ENCODE results near the gene POLR2L. TPM values are rescaled to one million over a fixed set of nuclear protein-coding genes. Genes with fewer than 3 reads are reported as not detected.

Gene POLR2L
- total and polyA plus RNA-seq, 2 of the 13 experiments (the other 11 are each of a cell fraction or from before 2014, with no cell fraction given): 104 to 114 TPM

- TF ChIP-seq ARID4A (CRISPR knock-in tag; IDR thresholded peaks at IDR 0.05; ENCODE audit: borderline replicate concordance) (peak; percentile 97), SP2 (CRISPR knock-in tag; IDR thresholded peaks at IDR 0.05) (peak; percentile 72), U2AF2 (IDR thresholded peaks at IDR 0.05; ENCODE audit: low read depth, low read length) (no peak), ZNF615 (CRISPR knock-in tag; IDR thresholded peaks at IDR 0.05; ENCODE audit: borderline replicate concordance) (no peak), ZNF552 (CRISPR knock-in tag; IDR thresholded peaks at IDR 0.05; ENCODE audit: borderline replicate concordance) (peak; percentile 78), KDM1A (CRISPR knock-in tag; IDR thresholded peaks at IDR 0.05) (no peak), NFRKB (IDR thresholded peaks at IDR 0.05) (no peak), E2F1 (CRISPR knock-in tag; IDR thresholded peaks at IDR 0.05) (peak; percentile 88), PAF1 (CRISPR knock-in tag; IDR thresholded peaks at IDR 0.05) (no peak), SNRNP70 (IDR thresholded peaks at IDR 0.05; ENCODE audit: low read depth, low read length) (no peak), KLF12 (CRISPR knock-in tag; IDR thresholded peaks at IDR 0.05; ENCODE audit: borderline replicate concordance) (peak; percentile 87), NFYB (CRISPR knock-in tag; IDR thresholded peaks at IDR 0.05) (peak; percentile 96), IKZF5 (CRISPR knock-in tag; IDR thresholded peaks at IDR 0.05) (peak; percentile 67), ZKSCAN5 (CRISPR knock-in tag; IDR thresholded peaks at IDR 0.05) (no peak), ZNF775 (CRISPR knock-in tag; IDR thresholded peaks at IDR 0.05; ENCODE audit: borderline replicate concordance) (no peak), WIZ (CRISPR knock-in tag; IDR thresholded peaks at IDR 0.05) (no peak; the same call in 1 of the 2 replicates), ZFP90 (CRISPR knock-in tag; IDR thresholded peaks at IDR 0.05; ENCODE audit: borderline replicate concordance) (peak; percentile 12; the same call in 1 of the 2 replicates)
Observed at GRCh38 chr11:809287-810039, 32.9 kb downstream of the POLR2L start, which contains the start of gene RPLP2 (continued).
